Globus pallidus (tissue), 1 donor: Measurements from ENCODE around the gene DGLUCY.
"Not testable (repeated sequence)": the region's sequence is repeated elsewhere in the genome, so short reads cannot be mapped to it uniquely, and the experiment has no call there.

ENCODE experiments used
- DNase-seq: peaks from one replicate; pipeline ENCODE4 v3.0.0-alpha.2; 2015; ENCODE audit warnings: low spot score

The DGLUCY gene

GRCh38 chr14:91171291-91171690 lies 57.4 kb downstream of the DGLUCY start:
- DNase-seq = no peak

- peak; percentile 74 for DNase-seq
Measured at GRCh38 chr14:91173221-91173670, 59.4 kb downstream of the DGLUCY start.

- DNase-seq = no peak
Measured at GRCh38 chr14:91173904-91174303, 60.0 kb downstream of the DGLUCY start.

- no peak for DNase-seq
Measured at GRCh38 chr14:91175291-91176201, 61.7 kb downstream of the DGLUCY start.

- peak; percentile 57 for DNase-seq
Measured at GRCh38 chr14:91177073-91178034, 63.5 kb downstream of the DGLUCY start.

- DNase-seq = no peak
Measured at GRCh38 chr14:91180611-91181010, 66.7 kb downstream of the DGLUCY start.

- DNase-seq = not testable (repeated sequence)
Measured at GRCh38 chr14:91182753-91183152, 68.9 kb downstream of the DGLUCY start.

GRCh38 chr14:91184559-91184958 lies 70.7 kb downstream of the DGLUCY start:
- DNase-seq = no peak

- no peak for DNase-seq
Measured at GRCh38 chr14:91185721-91186120, 71.8 kb downstream of the DGLUCY start.

- no peak for DNase-seq
Measured at GRCh38 chr14:91186515-91187066, 72.7 kb downstream of the DGLUCY start.

GRCh38 chr14:91187271-91187670 lies 73.4 kb downstream of the DGLUCY start:
- DNase-seq = no peak

GRCh38 chr14:91190853-91191252 lies 77.0 kb downstream of the DGLUCY start:
- no peak for DNase-seq

- DNase-seq = no peak
Measured at GRCh38 chr14:91193069-91193468, 79.2 kb downstream of the DGLUCY start.

- DNase-seq = no peak
Measured at GRCh38 chr14:91195881-91196280, 82.0 kb downstream of the DGLUCY start.

GRCh38 chr14:91197631-91198030 lies 83.8 kb downstream of the DGLUCY start:
- no peak for DNase-seq

- not testable (repeated sequence) for DNase-seq
Measured at GRCh38 chr14:91200802-91201201, 86.9 kb downstream of the DGLUCY start.

- DNase-seq = no peak
Measured at GRCh38 chr14:91202234-91202974, 88.5 kb downstream of the DGLUCY start.

GRCh38 chr14:91204657-91205056 lies 90.8 kb downstream of the DGLUCY start:
- DNase-seq = no peak

- no peak for DNase-seq
Measured at GRCh38 chr14:91205459-91205858, 91.6 kb downstream of the DGLUCY start.

- DNase-seq = no peak
Measured at GRCh38 chr14:91207008-91207407, 93.1 kb downstream of the DGLUCY start.

- no peak for DNase-seq
Measured at GRCh38 chr14:91211017-91211416, 97.1 kb downstream of the DGLUCY start.

GRCh38 chr14:91214306-91214705 lies 100.4 kb downstream of the DGLUCY start:
- no peak for DNase-seq
